Liver (tissue), 3 donors: ENCODE results near the gene AJUBA.

ENCODE experiments used
- HNF4A ChIP-seq, 2 donors: conservative IDR thresholded peaks; 2 replicates each; pipeline ENCODE4 v1.6.1; 2016; ENCODE audit warnings: antibody characterized with exemption in 2 of 2, mild to moderate bottlenecking in 2 of 2
- JUND ChIP-seq, 2 donors: IDR thresholded peaks; 2 replicates each; pipeline ENCODE4 v1.6.1; 2016; ENCODE audit warnings: antibody characterized with exemption in 2 of 2
- RAD21 ChIP-seq, 2 donors: IDR thresholded peaks; 2 replicates each; pipeline ENCODE4 v1.6.1; 2016; ENCODE audit warnings: antibody characterized with exemption in 2 of 2, mild to moderate bottlenecking in 2 of 2
- RXRA ChIP-seq, 2 donors: IDR thresholded peaks; 2 replicates each; pipeline ENCODE4 v1.6.1; 2017 to 2018; ENCODE audit warnings: antibody characterized with exemption in 2 of 2, mild to moderate bottlenecking in 1 of 2
- SP1 ChIP-seq: IDR thresholded peaks from 2 replicates; pipeline ENCODE4 v1.6.1; 2018; ENCODE audit warnings: antibody characterized with exemption, mild to moderate bottlenecking
- TAF1 ChIP-seq: conservative IDR thresholded peaks from 2 replicates; pipeline ENCODE4 v1.6.1; 2016; ENCODE audit warnings: antibody characterized with exemption, mild to moderate bottlenecking
- YY1 ChIP-seq: IDR thresholded peaks from 2 replicates; pipeline ENCODE4 v1.6.1; 2016; ENCODE audit warnings: antibody characterized with exemption, mild to moderate bottlenecking
- TF ChIP-seq, protein P1 (sequence below): fragments of 150-350 bp; IDR thresholded peaks from 2 replicates; pipeline ENCODE4 v1.5.1; 2017; ENCODE audit warnings: improper control_type of control experiment, low read depth, low read length; ENCODE audit not compliant: missing input control
- TF ChIP-seq, protein P2 (sequence below): IDR thresholded peaks from 2 replicates; pipeline ENCODE4 v1.6.1; 2016; ENCODE audit warnings: antibody characterized with exemption
- TF ChIP-seq, protein P3 (sequence below): IDR thresholded peaks from 2 replicates; pipeline ENCODE4 v1.6.1; 2016; ENCODE audit warnings: antibody characterized with exemption
- TF ChIP-seq, protein P4 (sequence below): IDR thresholded peaks from 2 replicates; pipeline ENCODE4 v1.6.1; 2016; ENCODE audit warnings: antibody characterized with exemption, mild to moderate bottlenecking
- TF ChIP-seq, protein P5 (sequence below): IDR thresholded peaks from 2 replicates; pipeline ENCODE4 v1.6.1; 2016; ENCODE audit warnings: antibody characterized with exemption
- donor health status: healthy.
- donor health status: healthy.

DNA sequence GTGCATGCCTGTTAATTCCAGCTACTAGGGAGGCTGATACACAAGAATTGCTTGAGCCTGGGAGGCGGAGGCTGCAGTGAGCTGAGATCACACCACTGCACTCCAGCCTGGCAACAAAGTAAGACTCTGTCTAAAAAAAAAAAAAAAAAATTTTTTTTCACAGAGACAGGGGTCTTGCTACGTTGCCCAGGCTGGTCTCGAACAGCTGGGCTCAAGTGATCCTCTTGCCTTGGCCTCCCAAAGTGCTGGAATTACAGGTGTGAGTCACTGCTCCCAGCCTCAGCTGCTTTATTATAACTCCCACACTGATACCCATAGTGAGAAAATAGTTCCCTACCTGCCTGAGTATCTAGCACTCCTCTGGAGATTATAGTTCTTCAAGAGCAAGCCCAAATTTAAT lies 36.7 kb downstream of the AJUBA start:
- TF ChIP-seq, protein P1, sequence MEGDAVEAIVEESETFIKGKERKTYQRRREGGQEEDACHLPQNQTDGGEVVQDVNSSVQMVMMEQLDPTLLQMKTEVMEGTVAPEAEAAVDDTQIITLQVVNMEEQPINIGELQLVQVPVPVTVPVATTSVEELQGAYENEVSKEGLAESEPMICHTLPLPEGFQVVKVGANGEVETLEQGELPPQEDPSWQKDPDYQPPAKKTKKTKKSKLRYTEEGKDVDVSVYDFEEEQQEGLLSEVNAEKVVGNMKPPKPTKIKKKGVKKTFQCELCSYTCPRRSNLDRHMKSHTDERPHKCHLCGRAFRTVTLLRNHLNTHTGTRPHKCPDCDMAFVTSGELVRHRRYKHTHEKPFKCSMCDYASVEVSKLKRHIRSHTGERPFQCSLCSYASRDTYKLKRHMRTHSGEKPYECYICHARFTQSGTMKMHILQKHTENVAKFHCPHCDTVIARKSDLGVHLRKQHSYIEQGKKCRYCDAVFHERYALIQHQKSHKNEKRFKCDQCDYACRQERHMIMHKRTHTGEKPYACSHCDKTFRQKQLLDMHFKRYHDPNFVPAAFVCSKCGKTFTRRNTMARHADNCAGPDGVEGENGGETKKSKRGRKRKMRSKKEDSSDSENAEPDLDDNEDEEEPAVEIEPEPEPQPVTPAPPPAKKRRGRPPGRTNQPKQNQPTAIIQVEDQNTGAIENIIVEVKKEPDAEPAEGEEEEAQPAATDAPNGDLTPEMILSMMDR = no peak
- TF ChIP-seq RAD21 (IDR thresholded peaks at IDR 0.05) (no peak), HNF4A (conservative IDR thresholded peaks at IDR 0.05) (no peak), SP1 (no peak), RXRA (IDR thresholded peaks at IDR 0.05) (no peak), YY1 (no peak), TAF1 (no peak), JUND (IDR thresholded peaks at IDR 0.05) (no peak)
- TF ChIP-seq, protein P2, sequence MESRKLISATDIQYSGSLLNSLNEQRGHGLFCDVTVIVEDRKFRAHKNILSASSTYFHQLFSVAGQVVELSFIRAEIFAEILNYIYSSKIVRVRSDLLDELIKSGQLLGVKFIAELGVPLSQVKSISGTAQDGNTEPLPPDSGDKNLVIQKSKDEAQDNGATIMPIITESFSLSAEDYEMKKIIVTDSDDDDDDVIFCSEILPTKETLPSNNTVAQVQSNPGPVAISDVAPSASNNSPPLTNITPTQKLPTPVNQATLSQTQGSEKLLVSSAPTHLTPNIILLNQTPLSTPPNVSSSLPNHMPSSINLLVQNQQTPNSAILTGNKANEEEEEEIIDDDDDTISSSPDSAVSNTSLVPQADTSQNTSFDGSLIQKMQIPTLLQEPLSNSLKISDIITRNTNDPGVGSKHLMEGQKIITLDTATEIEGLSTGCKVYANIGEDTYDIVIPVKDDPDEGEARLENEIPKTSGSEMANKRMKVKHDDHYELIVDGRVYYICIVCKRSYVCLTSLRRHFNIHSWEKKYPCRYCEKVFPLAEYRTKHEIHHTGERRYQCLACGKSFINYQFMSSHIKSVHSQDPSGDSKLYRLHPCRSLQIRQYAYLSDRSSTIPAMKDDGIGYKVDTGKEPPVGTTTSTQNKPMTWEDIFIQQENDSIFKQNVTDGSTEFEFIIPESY = no peak
- TF ChIP-seq, protein P3, sequence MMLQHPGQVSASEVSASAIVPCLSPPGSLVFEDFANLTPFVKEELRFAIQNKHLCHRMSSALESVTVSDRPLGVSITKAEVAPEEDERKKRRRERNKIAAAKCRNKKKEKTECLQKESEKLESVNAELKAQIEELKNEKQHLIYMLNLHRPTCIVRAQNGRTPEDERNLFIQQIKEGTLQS = no peak
- TF ChIP-seq, protein P4, sequence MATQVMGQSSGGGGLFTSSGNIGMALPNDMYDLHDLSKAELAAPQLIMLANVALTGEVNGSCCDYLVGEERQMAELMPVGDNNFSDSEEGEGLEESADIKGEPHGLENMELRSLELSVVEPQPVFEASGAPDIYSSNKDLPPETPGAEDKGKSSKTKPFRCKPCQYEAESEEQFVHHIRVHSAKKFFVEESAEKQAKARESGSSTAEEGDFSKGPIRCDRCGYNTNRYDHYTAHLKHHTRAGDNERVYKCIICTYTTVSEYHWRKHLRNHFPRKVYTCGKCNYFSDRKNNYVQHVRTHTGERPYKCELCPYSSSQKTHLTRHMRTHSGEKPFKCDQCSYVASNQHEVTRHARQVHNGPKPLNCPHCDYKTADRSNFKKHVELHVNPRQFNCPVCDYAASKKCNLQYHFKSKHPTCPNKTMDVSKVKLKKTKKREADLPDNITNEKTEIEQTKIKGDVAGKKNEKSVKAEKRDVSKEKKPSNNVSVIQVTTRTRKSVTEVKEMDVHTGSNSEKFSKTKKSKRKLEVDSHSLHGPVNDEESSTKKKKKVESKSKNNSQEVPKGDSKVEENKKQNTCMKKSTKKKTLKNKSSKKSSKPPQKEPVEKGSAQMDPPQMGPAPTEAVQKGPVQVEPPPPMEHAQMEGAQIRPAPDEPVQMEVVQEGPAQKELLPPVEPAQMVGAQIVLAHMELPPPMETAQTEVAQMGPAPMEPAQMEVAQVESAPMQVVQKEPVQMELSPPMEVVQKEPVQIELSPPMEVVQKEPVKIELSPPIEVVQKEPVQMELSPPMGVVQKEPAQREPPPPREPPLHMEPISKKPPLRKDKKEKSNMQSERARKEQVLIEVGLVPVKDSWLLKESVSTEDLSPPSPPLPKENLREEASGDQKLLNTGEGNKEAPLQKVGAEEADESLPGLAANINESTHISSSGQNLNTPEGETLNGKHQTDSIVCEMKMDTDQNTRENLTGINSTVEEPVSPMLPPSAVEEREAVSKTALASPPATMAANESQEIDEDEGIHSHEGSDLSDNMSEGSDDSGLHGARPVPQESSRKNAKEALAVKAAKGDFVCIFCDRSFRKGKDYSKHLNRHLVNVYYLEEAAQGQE = no peak
- TF ChIP-seq, protein P5, sequence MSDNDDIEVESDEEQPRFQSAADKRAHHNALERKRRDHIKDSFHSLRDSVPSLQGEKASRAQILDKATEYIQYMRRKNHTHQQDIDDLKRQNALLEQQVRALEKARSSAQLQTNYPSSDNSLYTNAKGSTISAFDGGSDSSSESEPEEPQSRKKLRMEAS = no peak
